Measurements from ENCODE around the gene ERV3-1.

The ERV3-1 gene

GRCh38 chr7:65002972-65003585, 3.4 kb downstream of the ERV3-1 start:
- H3K4me3 ChIP-seq (ENCODE audit: low read depth in 1 of 5, low read length in 5 of 5), result peak overlapping the region in 4 of 5 donors; percentile 8 to 95 (median 86)
- H3K4me1 ChIP-seq (ENCODE audit: control insufficient read depth in 5 of 5, insufficient read depth in 5 of 5, low read length in 5 of 5), result peaks cover 5 to 83% (median 77%) of the 10 kb centered on the region in 5 donors
- no peaks in the 10 kb centered on the region for H3K27me3 ChIP-seq (ENCODE audit: control insufficient read depth in 5 of 5, insufficient read depth in 4 of 5, low read length in 5 of 5)
- H3K9ac ChIP-seq (ENCODE audit: low read length in 5 of 5), result peak overlapping the region in 1 of 5 donors; percentile 91
- peaks cover 3 to 16% (median 8%) of the 10 kb centered on the region in 5 donors for H3K36me3 ChIP-seq (ENCODE audit: control insufficient read depth in 5 of 5, insufficient read depth in 5 of 5, low read length in 5 of 5)
- H3K27ac ChIP-seq (ENCODE audit: low read depth, low read length), result peak overlapping the region; percentile 90
- H3K9me3 ChIP-seq (ENCODE audit: control insufficient read depth in 5 of 5, low read length in 5 of 5), result peaks cover 0 to 6% (median 0%) of the 10 kb centered on the region in 5 donors

GRCh38 chr7:65001291-65001814, 5.1 kb downstream of the ERV3-1 start:
- H3K9me3 ChIP-seq (ENCODE audit: control insufficient read depth in 5 of 5, low read length in 5 of 5), result peaks cover 0 to 17% (median 0%) of the 10 kb centered on the region in 5 donors
- no peaks in the 10 kb centered on the region for H3K27me3 ChIP-seq (ENCODE audit: control insufficient read depth in 5 of 5, insufficient read depth in 4 of 5, low read length in 5 of 5)
- H3K4me3 ChIP-seq (ENCODE audit: low read depth in 1 of 5, low read length in 5 of 5), result peak overlapping the region in 1 of 5 donors; percentile 14
- H3K9ac ChIP-seq (ENCODE audit: low read length in 5 of 5), result peak overlapping the region in 2 of 5 donors; percentile 25 to 48
- peaks cover 3 to 24% (median 10%) of the 10 kb centered on the region in 5 donors for H3K36me3 ChIP-seq (ENCODE audit: control insufficient read depth in 5 of 5, insufficient read depth in 5 of 5, low read length in 5 of 5)
- H3K27ac ChIP-seq (ENCODE audit: low read depth, low read length), result peak overlapping the region; percentile 90
- H3K4me1 ChIP-seq (ENCODE audit: control insufficient read depth in 5 of 5, insufficient read depth in 5 of 5, low read length in 5 of 5), result peaks cover 5 to 95% (median 84%) of the 10 kb centered on the region in 5 donors

GRCh38 chr7:64999165-65000004, 7.1 kb downstream of the ERV3-1 start:
- peak overlapping the region; percentile 91 for H3K27ac ChIP-seq (ENCODE audit: low read depth, low read length)

GRCh38 chr7:64998865-64999164, 7.7 kb downstream of the ERV3-1 start:
- Histone ChIP-seq H3K9me3 (ENCODE audit: control insufficient read depth in 5 of 5, low read length in 5 of 5) (peaks cover 0 to 23% (median 0%) of the 10 kb centered on the region in 5 donors), H3K4me1 (ENCODE audit: control insufficient read depth in 5 of 5, insufficient read depth in 5 of 5, low read length in 5 of 5) (peaks cover 5 to 99% (median 81%) of the 10 kb centered on the region in 5 donors), H3K9ac (ENCODE audit: low read length in 5 of 5) (no peak overlapping the region), H3K4me3 (ENCODE audit: low read depth in 1 of 5, low read length in 5 of 5) (peak overlapping the region in 3 of 5 donors; percentile 0 to 8 (median 6)), H3K27ac (ENCODE audit: low read depth, low read length) (peak overlapping the region; percentile 91), H3K36me3 (ENCODE audit: control insufficient read depth in 5 of 5, insufficient read depth in 5 of 5, low read length in 5 of 5) (peaks cover 3 to 24% (median 10%) of the 10 kb centered on the region in 5 donors), H3K27me3 (ENCODE audit: control insufficient read depth in 5 of 5, insufficient read depth in 4 of 5, low read length in 5 of 5) (no peaks in the 10 kb centered on the region)

More at GRCh38 chr7:64999165-65000004, 7.1 kb downstream of the ERV3-1 start:
- H3K9ac ChIP-seq (ENCODE audit: low read length in 5 of 5), result no peak overlapping the region
- peaks cover 3 to 24% (median 10%) of the 10 kb centered on the region in 5 donors for H3K36me3 ChIP-seq (ENCODE audit: control insufficient read depth in 5 of 5, insufficient read depth in 5 of 5, low read length in 5 of 5)
- no peaks in the 10 kb centered on the region for H3K27me3 ChIP-seq (ENCODE audit: control insufficient read depth in 5 of 5, insufficient read depth in 4 of 5, low read length in 5 of 5)
- peaks cover 5 to 99% (median 81%) of the 10 kb centered on the region in 5 donors for H3K4me1 ChIP-seq (ENCODE audit: control insufficient read depth in 5 of 5, insufficient read depth in 5 of 5, low read length in 5 of 5)
- peak overlapping the region in 4 of 5 donors; percentile 0 to 8 (median 5) for H3K4me3 ChIP-seq (ENCODE audit: low read depth in 1 of 5, low read length in 5 of 5)
- H3K9me3 ChIP-seq (ENCODE audit: control insufficient read depth in 5 of 5, low read length in 5 of 5), result peaks cover 0 to 23% (median 0%) of the 10 kb centered on the region in 5 donors

GRCh38 chr7:64997927-64998391, 8.5 kb downstream of the ERV3-1 start:
- Histone ChIP-seq H3K27ac (ENCODE audit: low read depth, low read length) (peak overlapping the region; percentile 91), H3K9ac (ENCODE audit: low read length in 5 of 5) (no peak overlapping the region), H3K27me3 (ENCODE audit: control insufficient read depth in 5 of 5, insufficient read depth in 4 of 5, low read length in 5 of 5) (no peaks in the 10 kb centered on the region), H3K4me3 (ENCODE audit: low read depth in 1 of 5, low read length in 5 of 5) (peak overlapping the region in 1 of 5 donors; percentile 36), H3K4me1 (ENCODE audit: control insufficient read depth in 5 of 5, insufficient read depth in 5 of 5, low read length in 5 of 5) (peaks cover 5 to 93% (median 77%) of the 10 kb centered on the region in 5 donors), H3K36me3 (ENCODE audit: control insufficient read depth in 5 of 5, insufficient read depth in 5 of 5, low read length in 5 of 5) (peaks cover 3 to 32% (median 13%) of the 10 kb centered on the region in 5 donors), H3K9me3 (ENCODE audit: control insufficient read depth in 5 of 5, low read length in 5 of 5) (peaks cover 0 to 26% (median 0%) of the 10 kb centered on the region in 5 donors)

GRCh38 chr7:64997164-64997908, 9.2 kb downstream of the ERV3-1 start:
- Histone ChIP-seq H3K36me3 (ENCODE audit: control insufficient read depth in 5 of 5, insufficient read depth in 5 of 5, low read length in 5 of 5) (peaks cover 7 to 39% (median 19%) of the 10 kb centered on the region in 5 donors), H3K9ac (ENCODE audit: low read length in 5 of 5) (no peak overlapping the region), H3K4me1 (ENCODE audit: control insufficient read depth in 5 of 5, insufficient read depth in 5 of 5, low read length in 5 of 5) (peaks cover 5 to 87% (median 71%) of the 10 kb centered on the region in 5 donors), H3K4me3 (ENCODE audit: low read depth in 1 of 5, low read length in 5 of 5) (peak overlapping the region in 1 of 5 donors; percentile 36), H3K9me3 (ENCODE audit: control insufficient read depth in 5 of 5, low read length in 5 of 5) (peaks cover 0 to 26% (median 0%) of the 10 kb centered on the region in 5 donors), H3K27me3 (ENCODE audit: control insufficient read depth in 5 of 5, insufficient read depth in 4 of 5, low read length in 5 of 5) (no peaks in the 10 kb centered on the region), H3K27ac (ENCODE audit: low read depth, low read length) (peak overlapping the region; percentile 91)

- Histone ChIP-seq H3K36me3 (ENCODE audit: control insufficient read depth in 5 of 5, insufficient read depth in 5 of 5, low read length in 5 of 5) (peaks cover 9 to 47% (median 27%) of the 10 kb centered on the region in 5 donors), H3K4me1 (ENCODE audit: control insufficient read depth in 5 of 5, insufficient read depth in 5 of 5, low read length in 5 of 5) (peaks cover 5 to 77% (median 61%) of the 10 kb centered on the region in 5 donors), H3K9me3 (ENCODE audit: control insufficient read depth in 5 of 5, low read length in 5 of 5) (peaks cover 0 to 30% (median 0%) of the 10 kb centered on the region in 5 donors), H3K27ac (ENCODE audit: low read depth, low read length) (peak overlapping the region; percentile 55), H3K27me3 (ENCODE audit: control insufficient read depth in 5 of 5, insufficient read depth in 4 of 5, low read length in 5 of 5) (no peaks in the 10 kb centered on the region), H3K9ac (ENCODE audit: low read length in 5 of 5) (no peak overlapping the region), H3K4me3 (ENCODE audit: low read depth in 1 of 5, low read length in 5 of 5) (no peak overlapping the region)
Measured at GRCh38 chr7:64996305-64996704, 10.2 kb downstream of the ERV3-1 start.

- Histone ChIP-seq H3K4me3 (ENCODE audit: low read depth in 1 of 5, low read length in 5 of 5) (no peak overlapping the region), H3K27ac (ENCODE audit: low read depth, low read length) (peak overlapping the region; percentile 9), H3K4me1 (ENCODE audit: control insufficient read depth in 5 of 5, insufficient read depth in 5 of 5, low read length in 5 of 5) (peaks cover 0 to 59% (median 39%) of the 10 kb centered on the region in 5 donors), H3K36me3 (ENCODE audit: control insufficient read depth in 5 of 5, insufficient read depth in 5 of 5, low read length in 5 of 5) (peaks cover 11 to 53% (median 24%) of the 10 kb centered on the region in 5 donors), H3K27me3 (ENCODE audit: control insufficient read depth in 5 of 5, insufficient read depth in 4 of 5, low read length in 5 of 5) (no peaks in the 10 kb centered on the region), H3K9ac (ENCODE audit: low read length in 5 of 5) (no peak overlapping the region), H3K9me3 (ENCODE audit: control insufficient read depth in 5 of 5, low read length in 5 of 5) (peaks cover 0 to 37% (median 12%) of the 10 kb centered on the region in 5 donors)
Measured at GRCh38 chr7:64993901-64994300, 12.6 kb downstream of the ERV3-1 start.

- Histone ChIP-seq H3K4me3 (ENCODE audit: low read depth in 1 of 5, low read length in 5 of 5) (peak overlapping the region in 1 of 5 donors; percentile 6), H3K27me3 (ENCODE audit: control insufficient read depth in 5 of 5, insufficient read depth in 4 of 5, low read length in 5 of 5) (no peaks in the 10 kb centered on the region), H3K4me1 (ENCODE audit: control insufficient read depth in 5 of 5, insufficient read depth in 5 of 5, low read length in 5 of 5) (peaks cover 0 to 58% (median 30%) of the 10 kb centered on the region in 5 donors), H3K27ac (ENCODE audit: low read depth, low read length) (no peak overlapping the region), H3K9me3 (ENCODE audit: control insufficient read depth in 5 of 5, low read length in 5 of 5) (peaks cover 0 to 35% (median 12%) of the 10 kb centered on the region in 5 donors), H3K9ac (ENCODE audit: low read length in 5 of 5) (no peak overlapping the region), H3K36me3 (ENCODE audit: control insufficient read depth in 5 of 5, insufficient read depth in 5 of 5, low read length in 5 of 5) (peaks cover 11 to 47% (median 23%) of the 10 kb centered on the region in 5 donors)
Measured at GRCh38 chr7:64992971-64993370, 13.5 kb downstream of the ERV3-1 start.
